Fibroblast of lung (primary cell): ENCODE data around the gene SSH2.

Source experiments
- EZH2 ChIP-seq: IDR thresholded peaks from 2 replicates; pipeline ENCODE4 v1.5.1; 2012; ENCODE audit warnings: low read length, control low read depth, mild to moderate bottlenecking; ENCODE audit errors: missing control alignments
- TF ChIP-seq, protein P1 (sequence below), 2 donors: IDR thresholded peaks in 1 of 2; conservative IDR thresholded peaks in 1 of 2; 1 replicate in 1 of 2; 2 replicates in 1 of 2; pipeline ENCODE4 v1.5.1; 2011 to 2012; ENCODE audit warnings: low read length in 2 of 2, control low read depth in 1 of 2, inconsistent platforms in 1 of 2, low read depth in 1 of 2, mild to moderate bottlenecking in 1 of 2

DNA sequence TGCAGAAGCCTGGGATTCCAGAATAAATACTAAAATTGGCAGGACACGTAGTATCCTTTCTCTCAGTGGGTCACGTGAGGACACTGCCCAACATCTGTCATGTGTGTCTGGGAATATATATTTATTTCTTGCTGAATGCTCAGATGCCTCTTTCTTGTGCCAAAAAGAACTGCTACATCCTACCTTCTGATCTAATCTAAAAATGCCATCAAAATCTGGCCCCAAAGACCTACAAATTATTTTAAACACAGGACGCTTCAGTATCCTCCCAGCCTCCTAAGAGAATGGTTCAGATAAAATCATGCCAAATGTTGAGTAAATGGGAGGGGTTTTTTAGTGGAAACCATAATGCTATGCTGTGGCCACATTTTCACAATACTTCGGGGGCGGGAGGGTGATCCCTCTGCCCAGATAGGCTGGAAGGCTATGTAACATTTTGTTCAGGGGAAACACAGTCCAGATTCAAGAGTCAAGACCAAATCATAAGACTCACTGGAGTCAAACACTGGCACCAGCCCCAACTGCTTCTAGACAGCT, 284.4 kb downstream of the SSH2 start:
- TF ChIP-seq, protein P1, sequence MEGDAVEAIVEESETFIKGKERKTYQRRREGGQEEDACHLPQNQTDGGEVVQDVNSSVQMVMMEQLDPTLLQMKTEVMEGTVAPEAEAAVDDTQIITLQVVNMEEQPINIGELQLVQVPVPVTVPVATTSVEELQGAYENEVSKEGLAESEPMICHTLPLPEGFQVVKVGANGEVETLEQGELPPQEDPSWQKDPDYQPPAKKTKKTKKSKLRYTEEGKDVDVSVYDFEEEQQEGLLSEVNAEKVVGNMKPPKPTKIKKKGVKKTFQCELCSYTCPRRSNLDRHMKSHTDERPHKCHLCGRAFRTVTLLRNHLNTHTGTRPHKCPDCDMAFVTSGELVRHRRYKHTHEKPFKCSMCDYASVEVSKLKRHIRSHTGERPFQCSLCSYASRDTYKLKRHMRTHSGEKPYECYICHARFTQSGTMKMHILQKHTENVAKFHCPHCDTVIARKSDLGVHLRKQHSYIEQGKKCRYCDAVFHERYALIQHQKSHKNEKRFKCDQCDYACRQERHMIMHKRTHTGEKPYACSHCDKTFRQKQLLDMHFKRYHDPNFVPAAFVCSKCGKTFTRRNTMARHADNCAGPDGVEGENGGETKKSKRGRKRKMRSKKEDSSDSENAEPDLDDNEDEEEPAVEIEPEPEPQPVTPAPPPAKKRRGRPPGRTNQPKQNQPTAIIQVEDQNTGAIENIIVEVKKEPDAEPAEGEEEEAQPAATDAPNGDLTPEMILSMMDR (conservative IDR thresholded peaks at IDR 0.05 in 1 of 2, IDR thresholded peaks at IDR 0.05 in 1 of 2; ENCODE audit: low read depth in 1 of 2, low read length in 2 of 2) = no peak
- no peak for TF ChIP-seq EZH2
